ENCODE results near the gene RTN4IP1. TPM values are rescaled to one million over a fixed set of nuclear protein-coding genes. Genes with fewer than 3 reads are reported as not detected.

RTN4IP1 gene
- total and polyA plus RNA-seq, 2 of the 13 experiments (the other 11 are each of a cell fraction or from before 2014, with no cell fraction given), result 5.5 to 17.2 TPM

DNA sequence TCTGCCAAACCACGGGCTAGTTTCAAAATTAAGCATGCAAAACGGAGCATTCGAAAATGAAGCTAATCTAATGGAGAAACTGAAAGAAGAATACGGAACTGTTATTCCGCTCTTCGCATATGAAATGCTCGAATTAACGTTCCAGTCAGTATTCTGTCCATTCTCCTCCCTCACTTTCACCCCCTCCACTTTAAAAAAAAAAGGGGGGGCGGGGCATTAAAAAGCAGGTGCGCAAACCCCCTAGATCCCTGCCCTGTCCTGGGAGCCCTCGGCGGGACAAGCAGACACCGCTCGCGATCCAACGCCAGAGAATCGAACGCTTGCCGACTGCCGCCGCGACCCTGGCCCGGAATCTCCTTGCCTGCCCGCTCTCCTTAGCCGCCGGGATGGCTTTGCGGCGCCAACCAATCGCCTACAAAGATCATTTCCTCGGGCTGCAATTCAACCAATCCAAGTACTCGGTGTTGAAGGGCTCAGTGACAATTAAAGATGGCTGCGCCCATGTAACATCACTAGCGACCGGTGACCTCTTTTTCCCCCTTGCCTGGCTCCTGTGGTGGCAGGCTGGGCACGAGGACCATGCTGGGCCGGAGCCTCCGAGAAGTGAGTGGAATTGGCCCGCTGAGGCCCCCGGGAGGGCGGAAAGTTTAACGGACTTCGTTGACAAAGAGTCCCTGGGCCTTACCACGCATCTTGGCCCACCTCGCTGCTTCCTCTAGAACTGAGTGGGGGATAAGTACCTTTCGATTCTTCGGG, at the start of gene RTN4IP1, which contains the start of gene QRSL1 (continued):
- peak; percentile 64; the same call in 1 of the 2 replicates for TF ChIP-seq FOXK1 (CRISPR knock-in tag; IDR thresholded peaks at IDR 0.05; ENCODE audit: borderline replicate concordance, low read depth)
- TF ChIP-seq, protein P1, sequence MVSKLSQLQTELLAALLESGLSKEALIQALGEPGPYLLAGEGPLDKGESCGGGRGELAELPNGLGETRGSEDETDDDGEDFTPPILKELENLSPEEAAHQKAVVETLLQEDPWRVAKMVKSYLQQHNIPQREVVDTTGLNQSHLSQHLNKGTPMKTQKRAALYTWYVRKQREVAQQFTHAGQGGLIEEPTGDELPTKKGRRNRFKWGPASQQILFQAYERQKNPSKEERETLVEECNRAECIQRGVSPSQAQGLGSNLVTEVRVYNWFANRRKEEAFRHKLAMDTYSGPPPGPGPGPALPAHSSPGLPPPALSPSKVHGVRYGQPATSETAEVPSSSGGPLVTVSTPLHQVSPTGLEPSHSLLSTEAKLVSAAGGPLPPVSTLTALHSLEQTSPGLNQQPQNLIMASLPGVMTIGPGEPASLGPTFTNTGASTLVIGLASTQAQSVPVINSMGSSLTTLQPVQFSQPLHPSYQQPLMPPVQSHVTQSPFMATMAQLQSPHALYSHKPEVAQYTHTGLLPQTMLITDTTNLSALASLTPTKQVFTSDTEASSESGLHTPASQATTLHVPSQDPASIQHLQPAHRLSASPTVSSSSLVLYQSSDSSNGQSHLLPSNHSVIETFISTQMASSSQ (IDR thresholded peaks at IDR 0.05; ENCODE audit: low read depth), result no peak
- TF ChIP-seq, protein P1 (CRISPR knock-in tag; IDR thresholded peaks at IDR 0.05; ENCODE audit: borderline replicate concordance), result peak; percentile 14; the same call in 1 of the 2 replicates
- TF ChIP-seq, protein P2, sequence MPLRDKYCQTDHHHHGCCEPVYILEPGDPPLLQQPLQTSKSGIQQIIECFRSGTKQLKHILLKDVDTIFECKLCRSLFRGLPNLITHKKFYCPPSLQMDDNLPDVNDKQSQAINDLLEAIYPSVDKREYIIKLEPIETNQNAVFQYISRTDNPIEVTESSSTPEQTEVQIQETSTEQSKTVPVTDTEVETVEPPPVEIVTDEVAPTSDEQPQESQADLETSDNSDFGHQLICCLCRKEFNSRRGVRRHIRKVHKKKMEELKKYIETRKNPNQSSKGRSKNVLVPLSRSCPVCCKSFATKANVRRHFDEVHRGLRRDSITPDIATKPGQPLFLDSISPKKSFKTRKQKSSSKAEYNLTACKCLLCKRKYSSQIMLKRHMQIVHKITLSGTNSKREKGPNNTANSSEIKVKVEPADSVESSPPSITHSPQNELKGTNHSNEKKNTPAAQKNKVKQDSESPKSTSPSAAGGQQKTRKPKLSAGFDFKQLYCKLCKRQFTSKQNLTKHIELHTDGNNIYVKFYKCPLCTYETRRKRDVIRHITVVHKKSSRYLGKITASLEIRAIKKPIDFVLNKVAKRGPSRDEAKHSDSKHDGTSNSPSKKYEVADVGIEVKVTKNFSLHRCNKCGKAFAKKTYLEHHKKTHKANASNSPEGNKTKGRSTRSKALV (CRISPR knock-in tag; IDR thresholded peaks at IDR 0.05), result peak; percentile 62; the same call in 1 of the 2 replicates
- TF ChIP-seq NFKBIZ (CRISPR knock-in tag; IDR thresholded peaks at IDR 0.05), result no peak
- TF ChIP-seq ZBTB38 (CRISPR knock-in tag; IDR thresholded peaks at IDR 0.05), result 0 out of 2 replicates have a peak, but pooled peaks have one; percentile 21
- TF ChIP-seq, protein P3, sequence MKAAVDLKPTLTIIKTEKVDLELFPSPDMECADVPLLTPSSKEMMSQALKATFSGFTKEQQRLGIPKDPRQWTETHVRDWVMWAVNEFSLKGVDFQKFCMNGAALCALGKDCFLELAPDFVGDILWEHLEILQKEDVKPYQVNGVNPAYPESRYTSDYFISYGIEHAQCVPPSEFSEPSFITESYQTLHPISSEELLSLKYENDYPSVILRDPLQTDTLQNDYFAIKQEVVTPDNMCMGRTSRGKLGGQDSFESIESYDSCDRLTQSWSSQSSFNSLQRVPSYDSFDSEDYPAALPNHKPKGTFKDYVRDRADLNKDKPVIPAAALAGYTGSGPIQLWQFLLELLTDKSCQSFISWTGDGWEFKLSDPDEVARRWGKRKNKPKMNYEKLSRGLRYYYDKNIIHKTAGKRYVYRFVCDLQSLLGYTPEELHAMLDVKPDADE (CRISPR knock-in tag; IDR thresholded peaks at IDR 0.05), result peak; percentile 72; the same call in 1 of the 2 replicates
- peak; percentile 64 to 82 for TF ChIP-seq POLR2A (IDR thresholded peaks at IDR 0.05; ENCODE audit: insufficient read depth in 1 of 2, low read depth in 2 of 2, low read length in 2 of 2)
- TF ChIP-seq ZNF501 (CRISPR knock-in tag; IDR thresholded peaks at IDR 0.05), result peak; percentile 78
- TF ChIP-seq, protein P4, sequence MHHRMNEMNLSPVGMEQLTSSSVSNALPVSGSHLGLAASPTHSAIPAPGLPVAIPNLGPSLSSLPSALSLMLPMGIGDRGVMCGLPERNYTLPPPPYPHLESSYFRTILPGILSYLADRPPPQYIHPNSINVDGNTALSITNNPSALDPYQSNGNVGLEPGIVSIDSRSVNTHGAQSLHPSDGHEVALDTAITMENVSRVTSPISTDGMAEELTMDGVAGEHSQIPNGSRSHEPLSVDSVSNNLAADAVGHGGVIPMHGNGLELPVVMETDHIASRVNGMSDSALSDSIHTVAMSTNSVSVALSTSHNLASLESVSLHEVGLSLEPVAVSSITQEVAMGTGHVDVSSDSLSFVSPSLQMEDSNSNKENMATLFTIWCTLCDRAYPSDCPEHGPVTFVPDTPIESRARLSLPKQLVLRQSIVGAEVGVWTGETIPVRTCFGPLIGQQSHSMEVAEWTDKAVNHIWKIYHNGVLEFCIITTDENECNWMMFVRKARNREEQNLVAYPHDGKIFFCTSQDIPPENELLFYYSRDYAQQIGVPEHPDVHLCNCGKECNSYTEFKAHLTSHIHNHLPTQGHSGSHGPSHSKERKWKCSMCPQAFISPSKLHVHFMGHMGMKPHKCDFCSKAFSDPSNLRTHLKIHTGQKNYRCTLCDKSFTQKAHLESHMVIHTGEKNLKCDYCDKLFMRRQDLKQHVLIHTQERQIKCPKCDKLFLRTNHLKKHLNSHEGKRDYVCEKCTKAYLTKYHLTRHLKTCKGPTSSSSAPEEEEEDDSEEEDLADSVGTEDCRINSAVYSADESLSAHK (CRISPR knock-in tag; IDR thresholded peaks at IDR 0.05; ENCODE audit: borderline replicate concordance), result no peak
- TF ChIP-seq NFRKB (IDR thresholded peaks at IDR 0.05), result no peak; the same call in none of the 2 replicates
- no peak for TF ChIP-seq EP300 (IDR thresholded peaks at IDR 0.05; ENCODE audit: low read depth in 2 of 2, low read length in 2 of 2)
- TF ChIP-seq EP300 (CRISPR knock-in tag; IDR thresholded peaks at IDR 0.05; ENCODE audit: borderline replicate concordance), result no peak
- peak; percentile 65; the same call in 1 of the 2 replicates for TF ChIP-seq ZNF543 (CRISPR knock-in tag; IDR thresholded peaks at IDR 0.05)
- no peak for TF ChIP-seq NFE2L2 (IDR thresholded peaks at IDR 0.05; ENCODE audit: low read length)
- TF ChIP-seq, protein P5, sequence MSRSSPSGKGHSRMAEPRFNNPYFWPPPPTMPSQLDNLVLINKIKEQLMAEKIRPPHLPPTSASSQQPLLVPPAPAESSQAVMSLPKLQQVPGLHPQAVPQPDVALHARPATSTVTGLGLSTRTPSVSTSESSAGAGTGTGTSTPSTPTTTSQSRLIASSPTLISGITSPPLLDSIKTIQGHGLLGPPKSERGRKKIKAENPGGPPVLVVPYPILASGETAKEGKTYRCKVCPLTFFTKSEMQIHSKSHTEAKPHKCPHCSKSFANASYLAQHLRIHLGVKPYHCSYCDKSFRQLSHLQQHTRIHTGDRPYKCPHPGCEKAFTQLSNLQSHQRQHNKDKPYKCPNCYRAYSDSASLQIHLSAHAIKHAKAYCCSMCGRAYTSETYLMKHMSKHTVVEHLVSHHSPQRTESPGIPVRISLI (CRISPR knock-in tag; IDR thresholded peaks at IDR 0.05; ENCODE audit: borderline replicate concordance), result peak; percentile 42; the same call in 1 of the 2 replicates
- TF ChIP-seq SATB2 (CRISPR knock-in tag; IDR thresholded peaks at IDR 0.05), result 0 out of 2 replicates have a peak, but pooled peaks have one; percentile 46

All from HepG2 (cell line).